ENCODE data around the gene SCAMP1.

Gene SCAMP1

DNA sequence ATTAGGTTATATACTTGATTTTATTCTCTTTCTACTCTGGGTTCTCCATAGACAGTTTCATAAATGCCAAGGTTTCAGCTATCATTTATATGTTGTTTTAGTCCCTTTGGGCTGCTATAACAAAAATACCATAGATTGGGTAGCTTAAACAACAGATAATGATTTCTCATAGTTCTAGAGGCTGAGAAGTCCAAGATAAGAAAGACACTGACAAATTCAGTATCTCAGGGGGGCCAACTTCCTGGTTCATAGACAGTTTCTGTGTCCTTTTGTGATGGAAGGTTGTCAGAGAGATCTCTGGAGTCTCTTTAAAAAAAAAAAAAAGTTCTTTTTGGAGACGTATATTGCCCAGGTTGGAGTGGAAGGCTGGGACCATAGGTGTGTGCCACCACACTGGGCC, 113.3 kb downstream of the SCAMP1 start:
- TF ChIP-seq, protein P1, sequence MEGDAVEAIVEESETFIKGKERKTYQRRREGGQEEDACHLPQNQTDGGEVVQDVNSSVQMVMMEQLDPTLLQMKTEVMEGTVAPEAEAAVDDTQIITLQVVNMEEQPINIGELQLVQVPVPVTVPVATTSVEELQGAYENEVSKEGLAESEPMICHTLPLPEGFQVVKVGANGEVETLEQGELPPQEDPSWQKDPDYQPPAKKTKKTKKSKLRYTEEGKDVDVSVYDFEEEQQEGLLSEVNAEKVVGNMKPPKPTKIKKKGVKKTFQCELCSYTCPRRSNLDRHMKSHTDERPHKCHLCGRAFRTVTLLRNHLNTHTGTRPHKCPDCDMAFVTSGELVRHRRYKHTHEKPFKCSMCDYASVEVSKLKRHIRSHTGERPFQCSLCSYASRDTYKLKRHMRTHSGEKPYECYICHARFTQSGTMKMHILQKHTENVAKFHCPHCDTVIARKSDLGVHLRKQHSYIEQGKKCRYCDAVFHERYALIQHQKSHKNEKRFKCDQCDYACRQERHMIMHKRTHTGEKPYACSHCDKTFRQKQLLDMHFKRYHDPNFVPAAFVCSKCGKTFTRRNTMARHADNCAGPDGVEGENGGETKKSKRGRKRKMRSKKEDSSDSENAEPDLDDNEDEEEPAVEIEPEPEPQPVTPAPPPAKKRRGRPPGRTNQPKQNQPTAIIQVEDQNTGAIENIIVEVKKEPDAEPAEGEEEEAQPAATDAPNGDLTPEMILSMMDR (IDR thresholded peaks at IDR 0.05; ENCODE audit: borderline replicate concordance, insufficient read depth, low read depth, low read length) = no peak
- H3K4me3 ChIP-seq (ENCODE audit: low read depth, low read length) = no peak overlapping the region

DNA sequence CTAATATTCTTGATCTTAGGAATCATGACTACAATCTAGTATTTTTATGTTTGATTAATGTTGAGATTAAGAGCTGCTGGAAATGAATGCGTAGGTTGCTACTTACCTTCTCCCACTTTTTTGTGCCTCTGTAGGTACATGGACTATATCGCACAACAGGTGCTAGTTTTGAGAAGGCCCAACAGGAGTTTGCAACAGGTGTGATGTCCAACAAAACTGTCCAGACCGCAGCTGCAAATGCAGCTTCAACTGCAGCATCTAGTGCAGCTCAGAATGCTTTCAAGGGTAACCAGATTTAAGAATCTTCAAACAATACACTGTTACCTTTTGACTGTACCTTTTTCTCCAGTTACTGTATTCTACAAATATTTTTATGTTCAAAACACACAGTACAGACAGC, 115.0 kb downstream of the SCAMP1 start:
- no peak overlapping the region for H3K4me3 ChIP-seq (ENCODE audit: low read depth, low read length)
- TF ChIP-seq, protein P1 (IDR thresholded peaks at IDR 0.05; ENCODE audit: borderline replicate concordance, insufficient read depth, low read depth, low read length) = no peak

DNA sequence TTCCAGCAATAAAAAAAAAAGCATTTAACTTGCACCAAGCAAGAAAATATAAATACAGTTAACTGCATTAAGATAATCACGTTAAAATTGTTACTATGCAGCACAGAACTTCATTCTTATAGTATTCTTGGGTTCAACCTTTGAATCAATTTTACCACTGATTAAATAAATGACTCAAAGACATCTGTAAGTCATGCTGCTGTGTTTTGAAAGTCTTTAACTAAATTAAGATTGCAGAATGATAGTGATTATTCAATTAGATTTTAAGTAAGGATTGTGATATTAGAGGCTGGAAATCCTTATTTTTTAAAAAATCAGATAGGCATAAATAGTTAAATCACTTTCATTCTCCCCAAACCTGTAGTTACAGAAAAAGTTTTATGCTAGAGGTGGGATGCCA, 116.4 kb downstream of the SCAMP1 start:
- TF ChIP-seq, protein P1 (IDR thresholded peaks at IDR 0.05; ENCODE audit: borderline replicate concordance, insufficient read depth, low read depth, low read length) = no peak
- H3K4me3 ChIP-seq (ENCODE audit: low read depth, low read length) = no peak overlapping the region

DNA sequence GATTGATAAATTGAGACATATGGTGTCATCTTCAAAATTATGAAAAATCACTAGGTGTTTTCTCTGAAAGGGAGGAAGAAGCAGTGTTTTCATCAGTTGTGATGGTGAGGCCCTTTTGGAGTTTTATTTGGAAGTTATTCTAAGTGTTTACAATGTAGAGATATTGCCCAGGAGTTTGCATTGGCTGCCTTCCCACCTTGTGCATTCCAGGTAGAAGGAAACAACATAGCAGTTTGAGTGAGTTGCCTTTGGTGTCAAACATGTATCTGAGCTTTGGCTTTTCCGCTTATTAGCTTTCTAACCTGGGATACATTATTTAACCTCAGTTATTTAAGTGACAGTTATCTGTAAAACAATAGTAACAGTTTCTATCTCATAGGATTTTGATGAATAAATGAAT, 122.5 kb downstream of the SCAMP1 start:
- TF ChIP-seq, protein P1 (IDR thresholded peaks at IDR 0.05; ENCODE audit: borderline replicate concordance, insufficient read depth, low read depth, low read length) = no peak
- H3K4me3 ChIP-seq (ENCODE audit: low read depth, low read length) = no peak overlapping the region

DNA sequence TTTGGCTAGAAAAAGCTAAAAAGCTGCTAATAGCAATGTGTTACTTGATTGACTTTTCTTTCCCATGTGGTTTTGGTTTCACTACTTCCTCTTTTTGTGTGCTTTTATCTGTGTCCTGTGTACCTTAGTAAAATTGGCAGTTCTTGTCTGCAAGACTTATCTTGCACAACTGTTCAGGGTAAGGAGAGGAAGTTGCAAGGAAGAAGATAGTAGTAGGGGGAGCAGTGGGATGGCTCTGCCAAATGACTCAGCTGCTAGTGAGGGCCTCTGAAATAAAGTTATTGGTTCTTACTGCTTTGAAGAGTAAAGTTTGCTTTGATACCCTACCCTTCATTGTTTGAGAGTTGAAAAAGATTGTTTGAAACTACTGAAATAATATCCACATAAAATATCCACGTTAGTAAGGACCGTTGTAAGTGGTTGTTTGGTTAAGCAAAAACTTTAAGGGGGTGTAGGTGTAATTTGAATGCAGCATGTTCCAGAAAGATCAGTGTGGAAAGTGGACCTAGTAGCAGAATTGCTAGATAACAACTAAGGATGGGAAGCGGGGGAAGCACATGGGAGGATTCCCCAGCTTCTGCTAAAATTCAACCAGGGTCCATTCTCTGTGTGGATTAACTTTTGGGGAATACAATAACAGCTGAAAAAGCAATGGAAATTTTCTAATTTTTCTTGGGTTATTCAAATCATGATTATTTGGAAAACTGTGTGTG, 123.5 kb downstream of the SCAMP1 start:
- no peak overlapping the region for H3K4me3 ChIP-seq (ENCODE audit: low read depth, low read length)
- TF ChIP-seq, protein P1 (IDR thresholded peaks at IDR 0.05; ENCODE audit: borderline replicate concordance, insufficient read depth, low read depth, low read length) = no peak

DNA sequence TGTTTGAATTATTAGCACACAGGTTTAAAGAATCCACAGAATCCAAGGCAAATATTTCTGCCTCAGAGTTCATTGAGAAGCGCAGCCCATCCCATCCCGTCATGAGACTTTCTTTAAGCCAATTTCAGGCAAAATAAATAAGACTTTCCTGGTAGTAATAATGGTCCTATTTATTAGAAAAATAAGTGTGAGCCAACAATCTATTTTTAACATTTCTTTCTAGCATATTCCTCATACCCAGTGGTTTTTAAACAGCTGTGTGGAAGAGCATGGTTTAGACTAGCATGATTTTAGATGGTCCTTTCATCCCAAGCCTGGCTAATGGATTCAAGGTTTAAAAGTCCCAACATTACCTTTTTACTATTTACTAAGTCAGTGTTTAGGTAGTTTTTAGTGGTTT, 125.8 kb downstream of the SCAMP1 start:
- TF ChIP-seq, protein P1 (IDR thresholded peaks at IDR 0.05; ENCODE audit: borderline replicate concordance, insufficient read depth, low read depth, low read length) = no peak
- H3K4me3 ChIP-seq (ENCODE audit: low read depth, low read length) = no peak overlapping the region

DNA sequence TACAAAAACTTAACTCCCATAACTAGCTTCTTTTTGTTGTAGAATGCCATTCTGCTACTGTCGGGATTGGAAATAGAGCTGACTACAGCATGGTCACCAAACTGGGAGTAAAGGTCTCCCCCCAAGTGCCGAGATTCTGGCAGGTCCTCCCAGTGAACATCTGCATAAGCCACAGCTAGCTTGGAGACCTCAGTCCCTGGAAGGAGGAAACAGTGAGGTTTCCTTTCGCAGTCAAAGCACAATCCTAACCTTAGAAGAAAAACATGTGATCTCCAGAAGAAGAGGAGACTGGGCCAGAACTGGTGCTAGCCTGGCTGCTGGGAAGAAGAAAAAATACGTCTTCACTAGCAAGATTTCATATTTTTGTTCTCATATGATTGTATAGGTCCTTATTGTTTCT, 127.4 kb downstream of the SCAMP1 start:
- TF ChIP-seq, protein P1 (IDR thresholded peaks at IDR 0.05; ENCODE audit: borderline replicate concordance, insufficient read depth, low read depth, low read length) = no peak
- H3K4me3 ChIP-seq (ENCODE audit: low read depth, low read length) = no peak overlapping the region
